ENCODE measurements around the gene POU4F3. TPM values are rescaled to one million over a fixed set of nuclear protein-coding genes. Genes with fewer than 3 reads are reported as not detected.

POU4F3 gene
- total and polyA plus RNA-seq, 2 of the 8 experiments (the other 6 are each of a cell fraction or from before 2014, with no cell fraction given) = 0.09 TPM; not detected in 1

DNA sequence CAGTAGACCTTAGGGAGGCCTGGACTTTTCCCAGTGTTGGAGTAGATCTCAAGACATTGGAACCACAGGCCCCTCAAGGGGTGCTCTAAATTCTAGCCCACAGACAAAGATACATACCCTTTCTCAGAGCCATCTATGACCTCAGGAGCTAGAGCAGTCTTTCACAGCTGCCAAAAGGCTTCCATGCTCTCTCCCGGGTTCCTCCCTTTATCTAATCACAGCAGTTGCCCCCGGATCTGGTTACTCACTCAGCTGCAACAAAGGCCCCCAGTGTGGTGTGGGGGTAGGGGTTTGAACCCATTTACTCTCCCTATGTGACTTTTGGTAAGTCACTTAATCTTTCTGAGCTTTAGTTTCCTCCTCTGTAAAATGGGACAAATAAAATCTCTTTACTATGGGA lies 27.0 kb downstream of the POU4F3 start:
- no peaks in the 10 kb centered on the region for H3K9me3 ChIP-seq (ENCODE audit: insufficient read depth in 2 of 2, low read depth in 1 of 2, low read length in 1 of 2)
- H3K23me2 ChIP-seq (ENCODE audit: low read depth, low read length) = peaks cover 3% of the 10 kb centered on the region; the same call in 1 of the 2 replicates
- H2BK5ac ChIP-seq (ENCODE audit: low read depth, low read length) = no peak overlapping the region
- no peak overlapping the region for H3K18ac ChIP-seq (ENCODE audit: extremely low read depth, low read length)
- WGBS, 2 experiments (ENCODE audit: extremely low coverage in 1 of 2, insufficient coverage in 1 of 2, insufficient read length in 1 of 2, insufficient replicate concordance in 2 of 2, low coverage in 1 of 2, low lambda C conversion rate in 2 of 2, missing lambda C conversion rate in 1 of 2) = 41% methylated on average over 2 of the region's 2 CpGs; no CpG with 5 or more reads in 1 of the 2 experiments
- no peak overlapping the region for H3K9ac ChIP-seq (replicated peaks in 1 of 4; ENCODE audit: extremely low read depth in 1 of 4, low read depth in 3 of 4, low read length in 3 of 4)
- no peaks in the 10 kb centered on the region for H3K36me3 ChIP-seq (ENCODE audit: control insufficient read depth in 2 of 4, insufficient read depth in 4 of 4, low read length in 3 of 4)
- no peak overlapping the region for H3K4me2 ChIP-seq (ENCODE audit: insufficient read depth in 1 of 2, low read depth in 2 of 2, low read length in 2 of 2)
- H4K91ac ChIP-seq (replicated peaks; ENCODE audit: insufficient read length, low read length) = no peak overlapping the region
- no peak overlapping the region for H4K8ac ChIP-seq (ENCODE audit: extremely low read depth, insufficient read depth, low read length)
- H2BK120ac ChIP-seq (replicated peaks; ENCODE audit: low read depth, low read length) = no peak overlapping the region
- H4K5ac ChIP-seq (ENCODE audit: insufficient read length, low read depth, low read length) = no peak overlapping the region
- ChIA-PET POLR2A (ENCODE audit: partially characterized antibody) (no interaction called here), CTCF (ENCODE audit: partially characterized antibody) (interaction anchor here (0.5 to 1.6 kb wide), 7 partner anchors 13 to 327 kb away, joined by 3 to 6 read pairs (median 3); no protein-coding TSS in a partner anchor)
- no peak overlapping the region for H3K4ac ChIP-seq (replicated peaks; ENCODE audit: insufficient read length, low read depth, low read length)
- H3K27ac ChIP-seq (ENCODE audit: low read depth, low read length) = no peak overlapping the region
- H2AK5ac ChIP-seq (ENCODE audit: low read depth, low read length) = no peak overlapping the region
- no peak overlapping the region for H2AFZ ChIP-seq (ENCODE audit: low read length)
- H3K23ac ChIP-seq (ENCODE audit: insufficient read length) = no peak overlapping the region
- H3K79me2 ChIP-seq (ENCODE audit: control insufficient read depth in 1 of 2, insufficient read depth in 2 of 2, low read length in 2 of 2) = no peaks in the 10 kb centered on the region
- no peak overlapping the region for H2BK15ac ChIP-seq (ENCODE audit: low read length)
- no peak overlapping the region for H2BK12ac ChIP-seq (ENCODE audit: low read depth, low read length)
- H2BK20ac ChIP-seq (ENCODE audit: low read length) = no peak overlapping the region
- TF ChIP-seq EGR1 (IDR thresholded peaks at IDR 0.05; ENCODE audit: borderline replicate concordance, low read depth, low read length) (no peak), KDM1A (IDR thresholded peaks at IDR 0.05; ENCODE audit: borderline replicate concordance, low read length) (0 out of 2 replicates have a peak, but pooled peaks have one; percentile 56), NRF1 (IDR thresholded peaks at IDR 0.05; ENCODE audit: low read depth, low read length) (no peak), JUND (IDR thresholded peaks at IDR 0.05; ENCODE audit: low read length) (0 out of 2 replicates have a peak, but pooled peaks have one; percentile 12), TCF12 (IDR thresholded peaks at IDR 0.05; ENCODE audit: low read depth, low read length) (0 out of 2 replicates have a peak, but pooled peaks have one; percentile 59)
- TF ChIP-seq, protein P1, sequence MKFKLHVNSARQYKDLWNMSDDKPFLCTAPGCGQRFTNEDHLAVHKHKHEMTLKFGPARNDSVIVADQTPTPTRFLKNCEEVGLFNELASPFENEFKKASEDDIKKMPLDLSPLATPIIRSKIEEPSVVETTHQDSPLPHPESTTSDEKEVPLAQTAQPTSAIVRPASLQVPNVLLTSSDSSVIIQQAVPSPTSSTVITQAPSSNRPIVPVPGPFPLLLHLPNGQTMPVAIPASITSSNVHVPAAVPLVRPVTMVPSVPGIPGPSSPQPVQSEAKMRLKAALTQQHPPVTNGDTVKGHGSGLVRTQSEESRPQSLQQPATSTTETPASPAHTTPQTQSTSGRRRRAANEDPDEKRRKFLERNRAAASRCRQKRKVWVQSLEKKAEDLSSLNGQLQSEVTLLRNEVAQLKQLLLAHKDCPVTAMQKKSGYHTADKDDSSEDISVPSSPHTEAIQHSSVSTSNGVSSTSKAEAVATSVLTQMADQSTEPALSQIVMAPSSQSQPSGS (IDR thresholded peaks at IDR 0.05; ENCODE audit: low read length) = no peak
- H3K14ac ChIP-seq (ENCODE audit: insufficient read length) = no peak overlapping the region
- peaks cover 0 to 4% (median 0%) of the 10 kb centered on the region in 4 experiments; a peak in 2 of 7 replicates for H3K27me3 ChIP-seq (replicated peaks in 1 of 4; ENCODE audit: control insufficient read depth in 3 of 4, extremely low read depth in 1 of 4, insufficient read depth in 3 of 4, low read length in 3 of 4)
- H3K4me1 ChIP-seq (replicated peaks in 1 of 4; ENCODE audit: control insufficient read depth in 3 of 4, insufficient read depth in 4 of 4, low read length in 3 of 4) = peaks cover 0 to 2% (median 0%) of the 10 kb centered on the region in 4 experiments; a peak in 2 of 7 replicates
- no peak overlapping the region for H3K56ac ChIP-seq (replicated peaks; ENCODE audit: insufficient read length, low read depth, low read length)
- FAIRE-seq = no peak
- H4K20me1 ChIP-seq (replicated peaks in 1 of 2; ENCODE audit: control insufficient read depth in 1 of 2, insufficient read depth in 2 of 2, low read length in 2 of 2) = no peaks in the 10 kb centered on the region
- H3K4me3 ChIP-seq (ENCODE audit: extremely low read depth in 1 of 4, insufficient read depth in 2 of 4, low read depth in 3 of 4, low read length in 4 of 4) = no peak overlapping the region
- no peaks in the 10 kb centered on the region for H3K79me1 ChIP-seq (ENCODE audit: low read depth, low read length)
- no peak for DNase-seq (ENCODE audit: low read depth in 1 of 2, low spot score in 2 of 2)

All from H1 (cell line).